ENCODE data around the gene PIRT. TPM values are rescaled to one million over a fixed set of nuclear protein-coding genes. Genes with fewer than 3 reads are reported as not detected.

The PIRT gene
- polyA plus RNA-seq, 2 of the 4 experiments (the other 2 are of a cell fraction): not detected

- 63% methylated on average over 9 of the region's 9 CpGs for WGBS (ENCODE audit: missing lambda C conversion rate)
- H3K27ac ChIP-seq: no peak overlapping the region
- POLR2A ChIA-PET: interaction anchor here (0.5 kb wide), 1 partner anchor 120 kb away, joined by 3 read pairs; no protein-coding TSS in a partner anchor
- FAIRE-seq (no peak), ATAC-seq (no peak), DNase-seq (ENCODE audit: low read depth in 1 of 2, low spot score in 1 of 2) (no peak)
- CTCF ChIA-PET: interaction anchor here (0.6 to 1.0 kb wide), 2 partner anchors 9 to 19 kb away, joined by 3 read pairs; no protein-coding TSS in a partner anchor
- TF ChIP-seq RARB (CRISPR knock-in tag; IDR thresholded peaks at IDR 0.05) (no peak), CEBPB (IDR thresholded peaks at IDR 0.05) (no peak), ESRRA (IDR thresholded peaks at IDR 0.05; ENCODE audit: borderline replicate concordance, low read length) (no peak), CHD4 (IDR thresholded peaks at IDR 0.05; ENCODE audit: borderline replicate concordance) (no peak), MYC (IDR thresholded peaks at IDR 0.05; ENCODE audit: borderline replicate concordance, low read length) (no peak), FOSB (CRISPR knock-in tag; IDR thresholded peaks at IDR 0.05) (no peak), SREBF2 (IDR thresholded peaks at IDR 0.05) (no peak), KDM5A (IDR thresholded peaks at IDR 0.05) (no peak), HEYL (CRISPR knock-in tag; IDR thresholded peaks at IDR 0.05) (no peak), FOXS1 (CRISPR knock-in tag; IDR thresholded peaks at IDR 0.05) (no peak), POLR2A (IDR thresholded peaks at IDR 0.05; ENCODE audit: low read length) (no peak), ZSCAN20 (CRISPR knock-in tag; IDR thresholded peaks at IDR 0.05) (no peak), ZFP36 (IDR thresholded peaks at IDR 0.05; ENCODE audit: borderline replicate concordance, partially characterized antibody) (no peak), NFE2L2 (conservative IDR thresholded peaks at IDR 0.05; ENCODE audit: low read length) (no peak), FOSL2 (IDR thresholded peaks at IDR 0.05) (no peak), FOSL2 (CRISPR knock-in tag; IDR thresholded peaks at IDR 0.05) (no peak), RCOR1 (IDR thresholded peaks at IDR 0.05; ENCODE audit: low read depth, low read length) (no peak), SMC3 (IDR thresholded peaks at IDR 0.05) (no peak), TP53 (CRISPR knock-in tag; IDR thresholded peaks at IDR 0.05) (no peak), E2F6 (IDR thresholded peaks at IDR 0.05; ENCODE audit: borderline replicate concordance, low read depth) (no peak), MAZ (IDR thresholded peaks at IDR 0.05; ENCODE audit: borderline replicate concordance, low read depth, low read length) (no peak)
- H3K4me1 ChIP-seq: no peaks in the 10 kb centered on the region
- H3K4me3 ChIP-seq: no peak overlapping the region
- H3K9me3 ChIP-seq: no peaks in the 10 kb centered on the region
- no peak overlapping the region for H3K4me2 ChIP-seq
Measured at GRCh38 chr17:10790491-10791401, 47.1 kb downstream of the PIRT start.

GRCh38 chr17:10789694-10790271, 48.1 kb downstream of the PIRT start:
- H3K27ac ChIP-seq: no peak overlapping the region
- no peak for DNase-seq (ENCODE audit: low read depth in 1 of 2, low spot score in 1 of 2)
- TF ChIP-seq REST (IDR thresholded peaks at IDR 0.05) (no peak), CHD4 (IDR thresholded peaks at IDR 0.05; ENCODE audit: borderline replicate concordance) (no peak), HES2 (IDR thresholded peaks at IDR 0.05) (no peak), NPAS2 (CRISPR knock-in tag; IDR thresholded peaks at IDR 0.05; ENCODE audit: borderline replicate concordance) (no peak), HOXB13 (CRISPR knock-in tag; IDR thresholded peaks at IDR 0.05; ENCODE audit: low read depth) (no peak), HEYL (CRISPR knock-in tag; IDR thresholded peaks at IDR 0.05) (no peak), ZFP36 (IDR thresholded peaks at IDR 0.05; ENCODE audit: borderline replicate concordance, partially characterized antibody) (no peak), ELK1 (IDR thresholded peaks at IDR 0.05; ENCODE audit: low read depth, low read length) (no peak), EP300 (IDR thresholded peaks at IDR 0.05) (no peak), FOXS1 (CRISPR knock-in tag; IDR thresholded peaks at IDR 0.05) (no peak), RFX5 (IDR thresholded peaks at IDR 0.05) (no peak), GATA3 (IDR thresholded peaks at IDR 0.05; ENCODE audit: borderline replicate concordance) (no peak), NFE2L2 (conservative IDR thresholded peaks at IDR 0.05; ENCODE audit: low read length) (no peak), RCOR1 (IDR thresholded peaks at IDR 0.05; ENCODE audit: low read depth, low read length) (no peak), E2F6 (IDR thresholded peaks at IDR 0.05; ENCODE audit: borderline replicate concordance, low read depth) (no peak), ZSCAN20 (CRISPR knock-in tag; IDR thresholded peaks at IDR 0.05) (no peak), JUNB (IDR thresholded peaks at IDR 0.05) (no peak)
- ChIA-PET POLR2A (interaction anchor here (0.5 kb wide), 1 partner anchor 119 kb away, joined by 3 read pairs; no protein-coding TSS in a partner anchor), CTCF (interaction anchor here (1.0 kb wide), 1 partner anchor 10 kb away, joined by 3 read pairs; no protein-coding TSS in a partner anchor)
- no peaks in the 10 kb centered on the region for H3K4me1 ChIP-seq
- no peak overlapping the region for H3K4me2 ChIP-seq
- FAIRE-seq: no peak
- no peaks in the 10 kb centered on the region for H3K9me3 ChIP-seq
- ATAC-seq: no peak
- no peak overlapping the region for H3K4me3 ChIP-seq
- 31% methylated on average over 4 of the region's 4 CpGs for WGBS (ENCODE audit: missing lambda C conversion rate)
